Dermis microvascular lymphatic vessel endothelial cell (primary cell): ENCODE measurements around the gene ANO8. TPM values are rescaled to one million over a fixed set of nuclear protein-coding genes. Genes with fewer than 3 reads are reported as not detected.
A peak's percentile ranks its signal among the peaks of the same experiment; 100 is the strongest.

Experiments used
- DNase-seq, 2 donors: peaks; one replicate each; pipeline versions ENCODE4 v3.0.0 to v3.0.0-alpha.2; 2010; ENCODE audit warnings: low read depth in 2 of 2
- total RNA-seq: library from RNA; depleted of rRNA; stranded (reverse); fragments of >200 nt; gene quantifications from 2 replicates; pipeline ENCODE4 v1.2.1, GENCODE V29; 2014

ANO8 gene
- total RNA-seq, 1 donor from 2014 or later, result 1.8 TPM

DNA sequence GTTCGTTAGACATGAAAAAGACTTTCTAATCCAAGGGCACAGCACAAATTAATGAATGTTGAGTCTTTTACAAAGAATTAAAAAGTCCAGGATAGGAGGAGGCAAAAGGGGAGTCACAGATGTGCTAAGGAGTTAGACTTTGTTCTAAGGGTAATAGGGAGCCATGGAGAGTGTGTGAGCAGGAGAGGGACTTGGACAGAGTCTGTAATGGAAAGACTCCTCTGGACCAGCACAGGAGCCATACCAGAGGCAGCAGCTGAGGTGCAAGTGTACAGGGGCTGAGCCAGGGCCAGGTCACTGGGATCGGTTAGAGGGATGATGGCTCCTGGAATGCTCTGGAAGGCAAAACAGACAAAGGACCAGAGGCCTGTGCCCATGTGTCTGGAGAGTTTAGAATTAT, 13.2 kb upstream of the ANO8 start:
- no peak for DNase-seq

- DNase-seq, result peak in 1 of 2 donors; percentile 57
These were observed 12.7 kb upstream of the ANO8 start for GRCh38 chr19:17347361-17347760.

GRCh38 chr19:17346109-17346671, 11.5 kb upstream of the ANO8 start:
- DNase-seq, result peak in 1 of 2 donors; percentile 64

DNA sequence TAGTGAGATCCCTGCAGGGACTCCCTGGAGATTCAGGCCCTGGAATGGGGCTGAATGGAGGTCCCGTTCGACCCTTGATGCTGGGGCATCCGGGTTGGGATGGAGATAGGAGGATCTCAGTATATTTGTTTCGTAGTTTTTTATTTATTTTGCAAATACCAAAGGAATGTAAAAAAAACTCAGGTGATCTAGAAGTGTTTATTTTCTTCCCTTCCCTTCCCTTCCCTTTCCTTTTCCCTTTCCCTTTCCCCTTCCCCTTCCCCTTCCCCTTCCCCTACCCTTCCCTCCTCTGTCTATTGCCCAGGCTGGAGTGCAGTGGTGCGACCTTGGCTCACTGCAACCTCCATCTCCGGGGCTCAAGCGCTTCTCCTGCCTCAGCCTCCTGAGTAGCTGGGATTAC, 7.2 kb upstream of the ANO8 start:
- DNase-seq, result no peak

GRCh38 chr19:17341386-17341785, 6.7 kb upstream of the ANO8 start:
- DNase-seq, result no peak

DNA sequence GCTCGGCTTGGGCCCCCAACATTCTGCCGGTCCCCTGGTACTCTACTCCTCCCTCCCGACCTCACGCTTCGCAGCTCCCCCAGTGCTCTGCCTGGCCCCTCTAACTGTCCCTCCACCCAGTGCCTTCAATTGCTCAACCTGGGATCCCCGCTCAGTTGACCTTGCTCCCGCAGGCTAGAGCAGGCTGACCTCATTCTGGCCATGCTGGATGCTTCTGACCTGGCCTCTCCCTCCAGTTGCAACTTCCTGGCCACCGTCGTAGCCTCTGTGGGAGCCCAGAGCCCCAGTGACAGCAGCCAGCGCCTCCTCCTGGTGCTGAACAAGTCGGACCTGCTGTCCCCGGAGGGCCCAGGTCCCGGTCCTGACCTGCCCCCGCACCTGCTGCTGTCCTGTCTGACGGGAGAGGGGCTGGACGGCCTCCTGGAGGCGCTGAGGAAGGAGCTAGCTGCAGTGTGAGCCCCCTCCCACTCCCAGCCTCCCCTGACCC, 6.3 kb upstream of the ANO8 start:
- DNase-seq, result no peak

DNA sequence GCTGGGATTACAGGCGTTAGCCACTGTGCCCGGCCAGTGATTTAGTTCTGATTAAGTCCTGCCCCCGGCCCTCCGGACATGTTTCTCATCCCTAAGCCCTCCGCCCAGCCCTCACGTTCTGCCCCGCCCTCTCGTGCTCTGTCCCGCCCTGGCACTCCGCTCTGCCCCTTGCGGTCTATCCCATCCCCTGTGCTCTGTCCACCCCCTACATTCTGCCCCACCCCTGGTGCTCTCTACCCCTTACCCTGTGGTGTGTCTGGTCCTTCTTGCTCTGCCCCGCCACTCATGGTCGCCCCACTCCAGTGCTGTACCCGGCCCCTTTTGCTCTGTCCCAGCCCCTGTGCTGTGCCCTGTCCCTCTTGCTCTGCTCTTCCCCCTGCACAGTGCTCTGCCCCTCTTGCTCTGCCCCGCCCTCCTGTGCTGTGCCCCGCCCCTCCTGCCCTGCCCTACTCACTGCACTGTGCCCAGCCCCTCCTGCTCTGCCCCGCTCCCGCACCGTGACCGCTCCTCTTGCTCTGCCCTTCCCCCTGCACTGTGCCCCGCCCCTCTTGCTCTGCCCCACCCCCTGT, 5.7 kb upstream of the ANO8 start:
- DNase-seq, result no peak

DNA sequence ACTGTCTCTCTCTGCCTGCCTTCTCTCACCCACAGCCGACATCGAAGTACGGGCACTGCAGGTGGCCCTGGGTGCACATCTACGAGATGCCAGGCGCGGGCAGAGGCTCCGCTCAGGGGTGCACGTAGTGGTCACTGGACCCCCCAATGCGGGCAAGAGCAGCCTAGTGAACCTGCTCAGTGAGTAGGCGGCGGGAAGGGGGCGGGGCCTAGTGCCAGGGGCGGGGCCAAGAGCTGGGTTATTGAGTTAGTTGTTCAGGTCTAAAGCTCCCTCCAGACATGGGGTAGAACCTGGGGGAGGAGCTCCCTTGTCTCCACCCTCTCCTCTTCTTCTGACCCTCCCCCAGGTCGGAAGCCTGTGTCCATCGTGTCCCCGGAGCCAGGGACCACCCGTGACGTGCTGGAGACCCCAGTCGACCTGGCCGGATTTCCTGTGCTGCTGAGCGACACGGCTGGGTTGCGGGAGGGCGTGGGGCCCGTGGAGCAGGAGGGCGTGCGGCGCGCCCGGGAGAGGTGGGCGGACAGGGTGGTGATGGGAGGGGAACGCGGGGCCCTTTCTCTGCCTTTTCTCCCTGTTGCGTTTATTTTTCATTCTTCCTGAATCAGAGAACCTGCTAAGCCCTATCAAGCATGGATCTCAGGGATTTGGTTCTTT, 4.6 kb upstream of the ANO8 start:
- DNase-seq, result no peak

GRCh38 chr19:17338433-17339078, 3.9 kb upstream of the ANO8 start:
- no peak for DNase-seq

GRCh38 chr19:17337675-17338432, 3.2 kb upstream of the ANO8 start:
- DNase-seq, result no peak

DNA sequence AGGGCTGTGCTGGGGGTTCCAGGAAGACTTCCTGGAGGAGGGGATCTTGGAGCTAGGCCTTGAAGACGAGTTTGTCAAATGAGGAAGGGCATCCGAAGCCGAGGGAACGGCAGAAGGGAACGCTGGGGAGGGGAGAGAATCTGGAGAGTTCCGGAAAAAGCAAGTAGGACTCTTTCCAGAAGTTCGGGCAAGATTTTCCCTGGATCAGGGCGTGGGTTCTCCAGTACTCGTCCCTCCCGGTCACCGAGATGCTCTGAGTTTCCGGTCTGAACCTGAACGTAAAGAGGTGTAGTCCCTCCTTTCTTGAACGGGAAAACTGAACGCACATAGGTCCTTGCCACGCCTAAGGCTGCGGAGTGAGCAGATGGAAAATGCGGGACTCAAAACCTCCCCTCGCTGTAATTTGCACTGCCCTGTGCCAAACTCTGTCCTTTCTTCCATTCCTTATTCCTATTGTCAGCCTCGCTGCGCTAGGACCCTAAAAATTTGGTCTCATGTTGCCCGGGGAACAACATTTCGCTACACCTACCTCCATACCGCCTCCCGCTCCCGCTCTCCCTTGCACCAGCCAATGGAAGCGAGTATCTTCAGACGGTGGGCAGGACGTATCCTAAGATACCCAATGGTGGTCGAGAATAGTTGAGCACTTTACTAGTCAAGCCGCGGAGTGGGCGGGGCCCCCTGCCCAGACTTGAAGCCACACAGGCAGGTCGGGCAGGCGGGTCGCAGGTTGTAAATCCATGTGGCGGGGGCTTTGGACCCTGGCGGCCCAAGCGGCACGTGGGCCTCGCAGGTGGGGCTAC, 2.4 kb upstream of the ANO8 start, which contains the start of gene GTPBP3:
TSS of gene GTPBP3 (plus strand) at position 682 of the 803 bp plus-strand sequence. CDS start at position 741, 59 bp downstream.
- DNase-seq, result peak; percentile 97 to 98

DNA sequence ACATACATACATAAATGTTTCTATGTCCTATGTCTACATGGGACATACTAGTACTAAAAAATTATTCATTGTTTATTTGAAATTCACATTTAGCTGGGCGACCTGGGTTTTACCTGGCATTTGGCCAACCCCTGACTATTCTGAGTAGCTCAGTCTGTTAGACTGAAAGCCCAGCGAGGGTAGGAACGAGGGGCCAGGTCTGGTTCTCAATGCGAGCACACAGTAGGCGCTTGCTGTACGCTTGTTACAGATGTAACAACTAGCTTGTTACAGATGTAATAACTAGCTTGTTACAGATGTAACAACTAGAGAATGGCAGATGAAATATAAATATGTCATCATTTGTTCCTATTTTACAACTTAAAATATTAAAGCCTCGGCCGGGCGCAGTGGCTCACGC, 920 bp upstream of the ANO8 start:
- DNase-seq, result no peak

- no peak for DNase-seq
These were observed 843 bp downstream of the ANO8 start for GRCh38 chr19:17333611-17334413.

GRCh38 chr19:17332677-17333581, 1.7 kb downstream of the ANO8 start:
- DNase-seq, result peak in 1 of 2 donors; percentile 52

GRCh38 chr19:17332360-17332676, 2.3 kb downstream of the ANO8 start:
- DNase-seq, result no peak

GRCh38 chr19:17331045-17331558, 3.6 kb downstream of the ANO8 start:
- DNase-seq, result no peak

DNA sequence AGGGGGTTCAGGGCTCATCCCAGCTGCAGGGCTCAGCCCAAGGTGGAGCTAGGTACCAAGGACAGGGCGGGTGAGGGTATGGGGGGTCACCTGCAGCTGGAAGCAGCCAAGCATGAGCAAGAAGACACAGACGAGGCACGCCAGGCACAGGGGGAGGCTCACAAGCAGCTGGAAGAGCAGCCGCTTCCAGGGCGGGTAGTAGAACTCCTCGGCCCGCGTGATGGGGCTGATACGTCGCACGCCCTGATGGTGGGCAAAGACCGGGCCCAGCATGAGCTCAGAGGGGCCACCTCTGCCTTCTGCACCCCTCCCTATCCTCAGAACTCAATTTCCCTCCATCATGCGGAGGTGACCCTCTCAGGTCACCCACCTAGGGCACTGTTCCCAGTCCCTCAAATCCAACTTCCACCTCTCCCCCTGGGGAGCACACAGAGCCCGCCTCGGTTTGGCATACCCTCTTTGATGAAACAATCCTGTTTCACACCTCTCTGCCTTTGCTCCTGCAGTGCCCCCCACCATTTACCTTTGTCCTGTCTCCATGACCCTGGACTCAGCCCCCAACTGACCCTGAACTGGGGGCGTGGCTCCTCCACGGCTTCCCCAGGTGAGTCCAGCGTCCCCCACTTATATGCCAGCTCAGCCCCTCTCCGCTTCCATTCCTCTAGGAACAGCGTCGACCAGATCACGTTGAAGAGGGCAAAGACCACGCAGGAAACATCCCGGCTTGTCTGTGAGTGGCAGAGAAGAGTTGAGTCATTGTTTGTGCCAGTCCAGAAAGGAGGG, 4.2 kb downstream of the ANO8 start:
- no peak for DNase-seq
